Measurements from ENCODE around the gene ADAMTS17. TPM values are rescaled to one million over a fixed set of nuclear protein-coding genes. Genes with fewer than 3 reads are reported as not detected.

Gene ADAMTS17
- total and polyA plus RNA-seq, 3 experiments from 2014 or later: 1.2 to 2.3 (median 1.9) TPM

GRCh38 chr15:100041127-100041828 is 300.5 kb downstream of the ADAMTS17 start:
- Mint-ChIP-seq H3K4me3 (no peak overlapping the region), H3K27me3 (peaks cover 0 to 3% of the 10 kb centered on the region in 2 donors), H3K36me3 (peaks cover 0 to 6% (median 6%) of the 10 kb centered on the region in 3 donors), H3K9me3 (no peaks in the 10 kb centered on the region), H3K27ac (no peak overlapping the region), H3K4me1 (peaks cover 0 to 7% (median 6%) of the 10 kb centered on the region in 3 donors)
- Histone ChIP-seq H3K9me3 (ENCODE audit: low read length) (no peaks in the 10 kb centered on the region), H3K36me3 (ENCODE audit: insufficient read depth, low read length) (no peaks in the 10 kb centered on the region), H3K4me3 (ENCODE audit: low read length) (no peak overlapping the region), H3K4me1 (ENCODE audit: insufficient read depth, low read length) (no peaks in the 10 kb centered on the region), H3K27me3 (ENCODE audit: insufficient read depth, low read length, poor library complexity, severe bottlenecking) (no peaks in the 10 kb centered on the region), H3K27ac (ENCODE audit: low read depth, low read length) (no peak overlapping the region)
- ChIA-PET CTCF (no interaction called here), POLR2A (no interaction called here)
- no peak for DNase-seq

DNA sequence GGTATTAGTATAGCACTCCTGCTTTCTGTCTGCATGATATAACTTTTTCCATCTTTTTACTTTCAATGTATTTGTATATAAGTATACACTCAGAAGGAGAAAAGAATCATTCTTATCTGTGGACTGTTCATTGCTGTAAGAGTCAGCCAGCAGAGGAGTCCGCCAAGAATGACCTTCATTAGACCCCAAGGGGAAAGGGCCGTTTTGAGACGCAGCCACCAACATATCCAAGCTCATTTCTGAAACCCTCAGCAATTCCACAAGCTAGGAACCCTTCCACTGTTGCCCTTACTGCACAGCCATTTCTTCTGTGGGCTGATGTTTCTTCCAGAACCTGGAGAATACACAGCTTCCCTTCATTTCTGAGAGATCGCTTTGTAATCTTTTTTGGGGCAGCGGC is 301.8 kb downstream of the ADAMTS17 start:
- peaks cover 0 to 3% of the 10 kb centered on the region in 2 donors for H3K27me3 Mint-ChIP-seq
- ChIA-PET CTCF (no interaction called here), POLR2A (no interaction called here)
- Histone ChIP-seq H3K36me3 (ENCODE audit: insufficient read depth, low read length) (no peaks in the 10 kb centered on the region), H3K27ac (ENCODE audit: low read depth, low read length) (no peak overlapping the region), H3K27me3 (ENCODE audit: insufficient read depth, low read length, poor library complexity, severe bottlenecking) (no peaks in the 10 kb centered on the region), H3K4me3 (ENCODE audit: low read length) (no peak overlapping the region), H3K9me3 (ENCODE audit: low read length) (no peaks in the 10 kb centered on the region), H3K4me1 (ENCODE audit: insufficient read depth, low read length) (no peaks in the 10 kb centered on the region)
- no peak for DNase-seq
- no peak overlapping the region for H3K27ac Mint-ChIP-seq
- no peak overlapping the region for H3K4me3 Mint-ChIP-seq
- H3K36me3 Mint-ChIP-seq: peaks cover 0 to 6% (median 3%) of the 10 kb centered on the region in 3 donors
- H3K4me1 Mint-ChIP-seq: peaks cover 0 to 7% (median 6%) of the 10 kb centered on the region in 3 donors
- no peaks in the 10 kb centered on the region for H3K9me3 Mint-ChIP-seq

DNA sequence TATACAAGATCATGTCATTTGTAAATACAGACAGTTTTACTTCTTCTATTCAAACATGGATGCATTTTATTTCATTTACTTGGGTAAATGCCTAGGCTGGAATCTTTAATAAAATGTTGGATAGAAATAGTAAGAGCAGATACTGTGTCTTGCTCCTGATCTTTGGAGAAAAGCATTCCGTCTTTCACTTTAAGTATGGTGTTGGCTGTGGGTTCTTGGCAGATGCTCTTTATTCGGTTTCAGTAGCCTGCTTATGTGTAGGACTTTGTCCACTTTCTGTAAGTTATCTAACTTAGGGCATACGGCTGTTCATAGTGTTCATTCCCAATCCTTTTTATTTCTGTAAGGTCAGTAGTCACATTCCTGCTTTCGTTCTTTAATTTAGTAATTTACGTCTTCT is 303.0 kb downstream of the ADAMTS17 start:
- ChIA-PET POLR2A (no interaction called here), CTCF (no interaction called here)
- Histone ChIP-seq H3K4me3 (ENCODE audit: low read length) (no peak overlapping the region), H3K4me1 (ENCODE audit: insufficient read depth, low read length) (no peaks in the 10 kb centered on the region), H3K9me3 (ENCODE audit: low read length) (no peaks in the 10 kb centered on the region), H3K27me3 (ENCODE audit: insufficient read depth, low read length, poor library complexity, severe bottlenecking) (no peaks in the 10 kb centered on the region), H3K27ac (ENCODE audit: low read depth, low read length) (no peak overlapping the region), H3K36me3 (ENCODE audit: insufficient read depth, low read length) (no peaks in the 10 kb centered on the region)
- Mint-ChIP-seq H3K27me3 (peaks cover 0 to 3% of the 10 kb centered on the region in 2 donors), H3K9me3 (no peaks in the 10 kb centered on the region), H3K36me3 (peaks cover 0 to 3% (median 2%) of the 10 kb centered on the region in 3 donors), H3K4me1 (peaks cover 0 to 1% (median under 1%) of the 10 kb centered on the region in 3 donors), H3K4me3 (no peak overlapping the region), H3K27ac (no peak overlapping the region)
- no peak for DNase-seq

- H3K27me3 ChIP-seq (ENCODE audit: insufficient read depth, low read length, poor library complexity, severe bottlenecking): no peaks in the 10 kb centered on the region
- H3K4me3 ChIP-seq (ENCODE audit: low read length): no peak overlapping the region
- no peaks in the 10 kb centered on the region for H3K36me3 ChIP-seq (ENCODE audit: insufficient read depth, low read length)
- Mint-ChIP-seq H3K27ac (no peak overlapping the region), H3K27me3 (peaks cover 0 to 3% of the 10 kb centered on the region in 2 donors), H3K9me3 (no peaks in the 10 kb centered on the region), H3K36me3 (peaks cover 0 to 3% (median under 1%) of the 10 kb centered on the region in 3 donors), H3K4me1 (no peaks in the 10 kb centered on the region), H3K4me3 (no peak overlapping the region)
- POLR2A ChIA-PET: no interaction called here
- H3K9me3 ChIP-seq (ENCODE audit: low read length): no peaks in the 10 kb centered on the region
- H3K4me1 ChIP-seq (ENCODE audit: insufficient read depth, low read length): no peaks in the 10 kb centered on the region
- no peak overlapping the region for H3K27ac ChIP-seq (ENCODE audit: low read depth, low read length)
- DNase-seq: no peak
- CTCF ChIA-PET: no interaction called here
These were observed 303.9 kb downstream of the ADAMTS17 start for GRCh38 chr15:100037901-100038300.

- no peaks in the 10 kb centered on the region for H3K4me1 Mint-ChIP-seq
- H3K27ac ChIP-seq (ENCODE audit: low read depth, low read length): no peak overlapping the region
- no peaks in the 10 kb centered on the region for H3K9me3 Mint-ChIP-seq
- H3K4me3 ChIP-seq (ENCODE audit: low read length): no peak overlapping the region
- H3K27me3 Mint-ChIP-seq: no peaks in the 10 kb centered on the region
- no peaks in the 10 kb centered on the region for H3K9me3 ChIP-seq (ENCODE audit: low read length)
- H3K36me3 Mint-ChIP-seq: peaks cover 0 to 3% (median 0%) of the 10 kb centered on the region in 3 donors
- ChIA-PET CTCF (no interaction called here), POLR2A (no interaction called here)
- no peak for DNase-seq
- H3K36me3 ChIP-seq (ENCODE audit: insufficient read depth, low read length): no peaks in the 10 kb centered on the region
- H3K4me1 ChIP-seq (ENCODE audit: insufficient read depth, low read length): no peaks in the 10 kb centered on the region
- no peak overlapping the region for H3K4me3 Mint-ChIP-seq
- no peaks in the 10 kb centered on the region for H3K27me3 ChIP-seq (ENCODE audit: insufficient read depth, low read length, poor library complexity, severe bottlenecking)
- no peak overlapping the region for H3K27ac Mint-ChIP-seq
These were observed 305.8 kb downstream of the ADAMTS17 start for GRCh38 chr15:100036015-100036414.

DNA sequence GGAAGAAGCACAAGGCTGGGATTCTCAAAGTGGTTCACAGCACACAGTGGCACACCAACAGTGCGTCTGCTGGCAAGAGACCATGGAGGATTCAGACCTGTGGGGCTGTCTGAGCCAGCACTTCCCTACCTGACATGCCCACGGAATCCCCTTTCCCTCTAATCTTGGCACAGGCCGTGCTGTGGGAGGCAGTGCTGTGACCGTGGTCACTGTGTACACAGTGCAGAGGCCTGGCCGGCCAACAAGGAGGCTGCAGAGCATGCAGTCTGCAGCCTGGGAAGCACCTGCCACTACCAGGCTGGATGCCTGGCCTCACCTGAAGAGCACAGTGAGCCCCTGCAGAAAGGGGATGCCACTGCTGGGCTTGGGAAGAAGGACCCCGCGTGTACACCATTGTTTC is 307.6 kb downstream of the ADAMTS17 start:
- H3K27ac Mint-ChIP-seq: no peak overlapping the region
- no peak for DNase-seq
- Histone ChIP-seq H3K9me3 (ENCODE audit: low read length) (no peaks in the 10 kb centered on the region), H3K27ac (ENCODE audit: low read depth, low read length) (no peak overlapping the region), H3K4me1 (ENCODE audit: insufficient read depth, low read length) (no peaks in the 10 kb centered on the region), H3K4me3 (ENCODE audit: low read length) (no peak overlapping the region), H3K27me3 (ENCODE audit: insufficient read depth, low read length, poor library complexity, severe bottlenecking) (no peaks in the 10 kb centered on the region), H3K36me3 (ENCODE audit: insufficient read depth, low read length) (no peaks in the 10 kb centered on the region)
- no peaks in the 10 kb centered on the region for H3K4me1 Mint-ChIP-seq
- H3K36me3 Mint-ChIP-seq: peaks cover 0 to 11% (median 8%) of the 10 kb centered on the region in 3 donors
- peaks cover 0 to 2% of the 10 kb centered on the region in 2 donors for H3K27me3 Mint-ChIP-seq
- ChIA-PET CTCF (no interaction called here), POLR2A (no interaction called here)
- H3K9me3 Mint-ChIP-seq: peaks cover 0 to 4% (median under 1%) of the 10 kb centered on the region in 5 donors
- no peak overlapping the region for H3K4me3 Mint-ChIP-seq

DNA sequence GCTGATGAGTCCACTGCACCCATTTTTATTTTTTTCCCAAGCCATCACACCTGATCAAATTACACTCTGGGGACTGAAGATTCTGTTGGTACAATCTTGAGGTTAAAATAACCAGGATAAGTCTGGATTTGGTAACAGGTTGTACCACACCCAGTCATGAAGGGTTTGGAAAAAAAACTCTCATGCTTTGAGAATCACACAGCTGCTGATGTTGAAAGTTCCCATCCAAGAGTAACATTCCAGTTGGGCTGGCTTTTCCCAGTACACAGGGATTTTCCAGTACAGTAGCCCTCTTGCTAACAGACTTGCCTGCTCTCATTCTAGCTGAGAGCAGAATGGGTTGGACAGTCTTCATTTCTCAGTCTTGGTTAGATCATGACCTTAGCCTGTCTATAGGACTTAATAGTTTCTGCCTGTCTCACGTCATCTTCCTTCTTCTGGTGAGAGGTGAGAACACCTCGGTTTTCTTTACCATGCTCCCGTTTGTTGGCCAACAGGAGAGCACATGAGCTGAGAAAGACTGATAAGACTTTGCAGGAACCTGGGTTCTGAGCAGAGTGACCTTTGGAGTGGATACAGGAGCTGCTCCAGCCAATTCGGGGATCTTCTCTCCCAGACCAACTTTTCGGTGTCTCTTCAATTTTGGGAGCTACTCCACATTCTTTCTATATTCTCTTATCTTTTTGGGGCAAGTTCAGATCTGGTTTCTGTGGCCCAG is 308.5 kb downstream of the ADAMTS17 start:
- Histone ChIP-seq H3K36me3 (ENCODE audit: insufficient read depth, low read length) (no peaks in the 10 kb centered on the region), H3K27ac (ENCODE audit: low read depth, low read length) (no peak overlapping the region), H3K27me3 (ENCODE audit: insufficient read depth, low read length, poor library complexity, severe bottlenecking) (no peaks in the 10 kb centered on the region), H3K4me1 (ENCODE audit: insufficient read depth, low read length) (no peaks in the 10 kb centered on the region), H3K4me3 (ENCODE audit: low read length) (no peak overlapping the region), H3K9me3 (ENCODE audit: low read length) (no peaks in the 10 kb centered on the region)
- Mint-ChIP-seq H3K9me3 (peaks cover 3 to 12% (median 8%) of the 10 kb centered on the region in 5 donors), H3K36me3 (peaks cover 5 to 20% (median 12%) of the 10 kb centered on the region in 3 donors), H3K27me3 (peaks cover 0 to 2% of the 10 kb centered on the region in 2 donors), H3K4me3 (no peak overlapping the region), H3K4me1 (no peaks in the 10 kb centered on the region), H3K27ac (no peak overlapping the region)
- ChIA-PET POLR2A (no interaction called here), CTCF (no interaction called here)
- no peak for DNase-seq

GRCh38 chr15:100032358-100033085 is 309.3 kb downstream of the ADAMTS17 start:
- Mint-ChIP-seq H3K9me3 (peaks cover 7 to 20% (median 13%) of the 10 kb centered on the region in 5 donors), H3K27ac (no peak overlapping the region), H3K27me3 (peaks cover 0 to 2% of the 10 kb centered on the region in 2 donors), H3K36me3 (peaks cover 10 to 28% (median 12%) of the 10 kb centered on the region in 3 donors), H3K4me1 (no peaks in the 10 kb centered on the region), H3K4me3 (no peak overlapping the region)
- DNase-seq: no peak
- H3K27ac ChIP-seq (ENCODE audit: low read depth, low read length): no peak overlapping the region
- H3K36me3 ChIP-seq (ENCODE audit: insufficient read depth, low read length): no peaks in the 10 kb centered on the region
- ChIA-PET CTCF (interaction anchor here (1.3 kb wide), 1 partner anchor 318 kb away, joined by 3 read pairs; no protein-coding TSS in a partner anchor), POLR2A (no interaction called here)
- no peaks in the 10 kb centered on the region for H3K27me3 ChIP-seq (ENCODE audit: insufficient read depth, low read length, poor library complexity, severe bottlenecking)
- H3K4me3 ChIP-seq (ENCODE audit: low read length): no peak overlapping the region
- H3K4me1 ChIP-seq (ENCODE audit: insufficient read depth, low read length): no peaks in the 10 kb centered on the region
- H3K9me3 ChIP-seq (ENCODE audit: low read length): peaks cover 4% of the 10 kb centered on the region
